Hematopoietic multipotent progenitor cell treated with erythropoietin and hydrocortisone succinate and interleukin-3 and kit ligand, for 4 days (in vitro differentiated cells): ENCODE measurements around the gene CCDC69.
"Not testable (repeated sequence)": the region's sequence is repeated elsewhere in the genome, so short reads cannot be mapped to it uniquely, and the experiment has no call there.

Experiments used
- DNase-seq: peaks from one replicate; pipeline ENCODE4 v3.0.0-alpha.2; 2015

Gene CCDC69

DNA sequence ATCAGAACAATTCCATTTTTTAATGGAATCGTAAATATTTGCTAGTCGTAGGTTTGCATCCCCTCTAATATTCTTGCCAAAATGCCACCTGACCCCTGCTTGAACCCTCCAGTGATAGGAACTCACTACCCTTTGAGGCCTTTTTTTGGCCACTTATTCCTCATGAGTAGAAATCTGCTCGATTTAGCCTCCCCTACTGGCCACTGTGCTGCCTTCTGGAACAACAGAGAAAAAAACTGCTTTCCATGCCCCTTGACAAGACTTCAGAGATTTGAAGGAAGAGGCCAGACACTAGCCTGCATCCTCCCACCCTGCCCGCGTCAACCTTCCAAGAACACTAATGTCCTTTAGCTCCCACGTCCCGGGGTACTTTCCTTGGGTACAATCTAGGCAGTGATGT lies 4.1 kb downstream of the CCDC69 start:
- DNase-seq: peak; percentile 43

DNA sequence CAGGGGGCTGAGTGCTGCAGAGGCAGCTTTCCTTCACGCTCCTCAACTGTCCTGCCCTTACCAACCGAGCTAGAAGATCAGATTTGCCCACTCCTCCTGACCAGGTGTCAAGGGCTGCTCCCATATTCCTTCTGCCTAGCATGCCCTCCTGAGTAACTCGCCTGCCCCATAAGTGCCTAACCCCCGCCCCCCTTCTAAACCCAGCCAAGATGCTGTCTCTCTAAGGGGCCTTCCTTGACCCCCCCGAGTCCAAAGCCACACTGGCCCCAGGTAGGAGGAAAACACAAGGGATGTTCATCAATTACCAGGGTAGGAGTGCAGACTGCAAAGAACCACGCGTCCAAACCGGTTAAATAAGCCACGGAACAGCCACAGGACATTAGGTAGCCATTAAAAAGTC lies 4.8 kb downstream of the CCDC69 start:
- DNase-seq: no peak

DNA sequence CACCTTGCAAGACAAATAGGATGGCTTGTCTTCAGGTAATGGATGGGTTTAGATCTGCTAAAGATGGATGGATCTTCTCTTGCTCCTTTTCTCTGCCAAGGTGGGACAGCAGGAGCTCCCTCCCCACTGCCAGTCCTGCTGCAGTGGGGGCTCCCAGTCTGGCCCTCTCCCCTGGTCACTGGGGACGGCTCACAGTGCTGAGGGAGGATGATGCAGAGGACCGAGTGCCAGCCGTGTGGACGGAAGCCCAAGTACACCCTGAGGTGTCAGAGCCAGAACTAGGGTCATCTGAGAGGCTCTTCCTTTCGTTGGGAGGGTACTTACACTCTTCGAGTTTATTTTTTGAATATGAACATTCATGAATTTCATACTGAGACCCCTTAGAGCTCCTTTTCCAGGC lies 5.7 kb downstream of the CCDC69 start:
- no peak for DNase-seq

DNA sequence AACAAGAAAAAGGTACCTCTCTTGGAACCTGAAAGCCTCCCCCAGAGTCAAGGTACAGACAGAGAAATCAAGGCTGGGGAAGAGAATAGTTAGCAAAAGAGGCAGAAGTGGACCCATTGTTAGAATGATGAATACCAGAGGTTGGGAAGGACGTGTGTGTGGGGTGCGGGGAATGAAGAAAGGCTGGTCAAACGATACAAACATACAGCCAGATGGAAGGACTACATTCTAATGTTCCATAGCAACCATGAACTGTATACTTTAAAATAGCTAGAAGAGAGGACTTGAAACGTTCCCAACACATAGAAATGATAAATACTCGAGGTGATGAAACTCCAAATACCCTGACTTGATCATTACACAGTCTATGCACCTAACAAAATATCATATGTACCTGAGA lies 7.1 kb downstream of the CCDC69 start:
- no peak for DNase-seq

DNA sequence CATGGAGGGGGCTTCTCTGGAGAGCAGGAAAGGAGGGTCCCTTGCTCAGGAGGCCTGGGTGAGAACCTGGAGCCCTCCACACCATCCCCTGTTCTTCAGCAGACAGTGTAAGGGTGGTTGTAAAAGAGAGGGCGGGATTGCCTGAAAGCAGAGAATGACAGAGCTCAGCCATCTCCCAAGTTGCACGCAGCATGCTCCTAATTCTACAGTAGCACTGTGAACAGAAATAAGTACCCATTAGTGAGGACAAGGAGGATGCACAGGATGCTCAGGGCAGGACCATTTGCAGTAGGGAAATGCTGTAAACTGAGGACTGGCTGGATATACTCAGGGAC lies 8.4 kb downstream of the CCDC69 start:
- DNase-seq: no peak

DNA sequence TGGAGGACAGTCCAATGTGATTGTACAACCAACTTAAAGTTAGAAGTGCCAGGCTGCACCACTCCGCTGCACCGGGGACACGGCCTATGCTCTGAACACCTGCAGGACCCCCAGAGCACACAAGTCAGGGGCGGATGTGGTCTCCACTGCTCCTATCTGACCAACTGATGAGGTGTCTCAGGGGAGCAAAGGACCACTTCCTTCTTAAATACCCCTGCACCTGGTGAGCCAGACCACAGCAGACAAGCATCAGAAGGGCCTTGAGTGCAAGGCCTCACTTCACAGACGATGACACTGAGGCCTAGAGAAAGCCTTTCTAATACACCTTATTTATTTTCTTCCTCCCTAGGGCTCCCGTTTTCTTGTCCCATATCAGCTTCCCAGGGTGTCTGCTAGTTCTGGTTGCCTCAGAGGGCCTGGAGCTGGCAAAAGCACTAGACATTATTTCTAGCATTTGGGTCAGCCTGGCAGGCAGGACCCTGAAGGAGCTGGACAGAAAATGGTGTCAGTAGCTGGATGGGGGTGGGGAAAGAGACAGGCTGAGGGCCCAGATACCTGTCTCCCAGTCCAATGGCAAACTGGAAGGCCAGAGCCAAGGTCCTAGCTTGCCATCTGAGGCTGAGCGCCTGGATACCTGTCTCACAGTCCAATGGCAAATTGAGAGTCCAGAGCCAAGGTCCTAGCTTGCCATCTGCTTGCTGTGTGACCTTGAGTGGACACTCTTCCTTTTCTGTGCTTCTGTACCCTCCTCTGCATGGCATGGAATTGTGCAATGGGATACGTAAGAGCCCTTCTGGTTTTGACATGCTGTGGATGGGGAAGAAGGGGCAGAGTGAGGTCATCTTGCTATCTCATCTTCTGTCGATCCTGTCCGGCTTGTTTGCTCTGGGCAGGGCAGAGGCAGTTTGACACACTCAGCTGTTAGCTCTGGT lies 9.0 kb downstream of the CCDC69 start:
- DNase-seq: peak; percentile 79

DNA sequence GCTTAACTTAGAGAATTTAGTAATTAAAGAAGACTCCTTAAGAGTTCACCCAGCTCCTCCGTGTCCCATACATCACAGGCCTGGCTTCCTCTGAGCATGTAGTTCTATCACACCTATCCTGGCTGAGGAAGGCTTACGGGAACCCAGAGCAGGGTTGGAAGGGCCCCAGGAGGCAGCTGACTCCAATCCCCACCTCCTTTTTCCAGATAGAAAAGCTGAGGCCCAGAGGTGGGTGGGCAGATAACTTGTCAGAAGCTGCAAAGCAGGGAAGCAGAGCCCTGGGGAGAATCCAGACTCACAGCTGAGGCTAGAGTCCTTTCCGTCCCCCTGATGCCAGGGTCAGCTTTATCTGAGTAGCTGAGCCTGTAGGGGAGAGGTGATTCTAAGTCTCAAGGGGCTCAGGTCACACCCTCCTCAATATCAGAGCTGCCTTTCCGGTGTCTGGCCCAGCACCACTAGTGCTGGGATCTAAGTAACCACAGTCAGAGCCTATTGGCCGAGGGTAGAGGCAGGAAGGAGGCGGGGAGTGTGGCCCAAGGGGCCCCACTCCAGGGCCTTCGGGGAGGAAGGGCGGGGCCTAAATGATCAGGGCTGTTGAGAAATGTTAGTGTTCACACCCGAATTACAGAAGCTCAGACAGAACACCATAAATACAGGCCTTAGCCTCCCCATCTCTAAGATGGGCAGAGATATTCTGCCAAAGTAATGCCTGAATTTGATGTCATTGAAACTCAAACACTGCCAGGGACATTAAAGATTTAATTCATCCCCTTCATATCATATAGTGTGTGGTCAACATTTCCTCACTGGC lies 9.9 kb downstream of the CCDC69 start:
- peak; percentile 99 for DNase-seq

DNA sequence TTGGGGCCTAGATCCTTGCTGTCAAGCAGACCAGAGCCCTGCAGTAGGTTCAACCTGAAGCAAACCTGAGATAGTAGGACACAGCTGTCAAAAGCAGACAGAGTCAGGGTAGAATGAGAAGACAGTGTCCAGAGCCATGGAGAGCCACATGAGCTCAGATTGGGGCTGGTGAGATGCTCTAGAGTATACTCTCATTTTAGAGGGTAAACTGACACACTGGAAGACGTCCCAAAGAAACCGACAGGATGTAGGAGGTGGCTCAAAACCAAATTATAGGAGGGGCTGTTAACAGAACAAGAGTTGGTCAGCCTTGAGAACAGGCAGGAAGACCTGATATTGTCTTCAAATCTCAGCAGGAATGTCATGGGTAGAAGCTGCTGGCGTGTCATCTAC lies 11.5 kb downstream of the CCDC69 start:
- DNase-seq: no peak

DNA sequence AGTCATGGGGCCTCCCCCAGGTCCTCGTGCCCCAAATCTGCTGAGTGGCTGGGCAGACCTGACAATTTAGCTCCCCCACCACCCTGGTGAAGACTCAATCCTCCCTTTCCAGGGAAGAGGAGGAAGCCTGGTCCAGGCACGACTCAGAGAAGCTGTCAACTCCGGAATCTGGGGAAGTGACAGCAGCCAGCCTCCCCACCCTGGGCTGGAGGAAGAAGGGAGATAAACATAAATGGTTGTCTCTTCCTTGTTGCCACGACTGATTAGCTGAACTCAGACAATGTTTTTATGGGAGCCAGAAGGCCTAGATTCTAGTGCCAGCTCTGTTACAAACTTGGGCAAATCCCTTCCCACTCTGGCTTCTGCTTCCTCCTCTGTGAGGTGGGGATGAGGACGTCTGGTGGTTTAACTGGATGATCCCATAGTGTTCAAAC lies 15.4 kb downstream of the CCDC69 start:
- DNase-seq: peak; percentile 55

DNA sequence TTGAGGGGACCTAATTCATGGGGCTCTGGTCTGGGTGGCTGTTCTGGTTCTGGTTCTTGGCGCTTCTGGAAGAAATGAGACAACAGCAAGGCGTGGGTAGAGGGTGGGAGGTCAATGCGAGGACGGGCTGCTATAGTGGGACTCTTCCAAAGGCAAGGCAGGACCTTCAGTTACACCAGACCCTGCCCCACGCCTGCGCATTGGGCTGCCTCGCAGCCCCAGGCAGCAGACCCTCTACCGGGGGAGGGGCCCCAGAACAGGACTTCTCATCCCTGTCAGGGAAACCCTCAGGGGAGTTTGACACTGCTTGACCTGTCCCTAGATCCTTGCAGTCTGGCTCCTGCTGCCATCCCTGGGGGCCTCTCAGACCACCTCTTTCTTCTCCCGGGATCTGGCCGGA lies 18.5 kb downstream of the CCDC69 start:
- DNase-seq: no peak

DNA sequence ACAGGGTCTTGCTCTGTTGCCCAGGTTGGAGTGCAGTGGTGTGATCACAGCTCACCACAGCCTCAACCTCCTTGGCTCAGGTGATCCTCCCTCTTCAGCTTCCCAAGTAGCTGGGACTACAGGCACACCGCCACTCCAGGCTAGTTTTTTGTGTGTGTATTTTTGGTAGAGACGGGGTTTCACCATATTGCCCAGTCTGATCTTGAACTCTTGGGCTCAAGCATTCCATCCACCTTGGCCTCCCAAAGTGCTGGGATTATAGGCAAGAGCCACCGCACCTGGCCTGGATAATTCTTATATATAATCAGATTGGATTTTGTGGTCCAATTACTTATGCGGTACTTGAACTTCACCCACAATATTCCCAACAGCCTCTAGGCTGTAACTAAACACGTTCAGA lies 19.8 kb downstream of the CCDC69 start:
- no peak for DNase-seq

DNA sequence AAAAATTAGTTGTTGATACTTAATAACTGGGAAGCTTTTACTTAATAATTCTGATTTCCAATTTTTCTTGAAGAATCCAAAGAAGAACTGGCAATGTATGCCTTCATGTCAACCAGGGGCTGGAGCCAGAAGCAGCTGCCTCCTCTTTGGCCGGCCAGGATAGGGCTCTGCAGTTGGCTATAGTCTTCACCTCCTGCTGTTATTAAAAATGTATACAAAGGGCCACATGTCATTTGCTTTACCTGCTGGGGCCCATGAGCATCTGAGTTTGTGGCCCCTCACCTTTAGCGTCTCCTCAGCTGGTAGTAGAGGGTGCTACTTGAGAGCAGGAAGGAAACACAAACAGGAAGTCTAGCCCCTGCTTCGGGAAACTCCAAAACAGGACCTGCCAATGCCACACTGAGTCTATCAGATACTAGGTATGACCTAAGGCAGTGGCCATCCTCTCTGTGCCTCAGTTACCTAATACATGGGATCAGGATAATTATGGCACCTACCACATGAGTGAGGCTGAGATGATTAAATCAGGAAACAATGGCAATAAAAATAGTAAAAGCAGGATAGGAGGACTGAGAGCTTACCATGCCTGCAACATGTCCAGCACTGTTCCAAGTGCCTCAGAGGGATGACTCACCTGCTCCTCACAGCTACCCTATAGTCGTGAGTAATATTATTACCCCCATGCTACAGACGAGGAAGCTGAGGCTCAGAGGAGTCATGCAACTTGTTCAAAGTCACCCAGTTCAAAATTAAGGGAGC lies 21.3 kb downstream of the CCDC69 start:
- DNase-seq: no peak

DNA sequence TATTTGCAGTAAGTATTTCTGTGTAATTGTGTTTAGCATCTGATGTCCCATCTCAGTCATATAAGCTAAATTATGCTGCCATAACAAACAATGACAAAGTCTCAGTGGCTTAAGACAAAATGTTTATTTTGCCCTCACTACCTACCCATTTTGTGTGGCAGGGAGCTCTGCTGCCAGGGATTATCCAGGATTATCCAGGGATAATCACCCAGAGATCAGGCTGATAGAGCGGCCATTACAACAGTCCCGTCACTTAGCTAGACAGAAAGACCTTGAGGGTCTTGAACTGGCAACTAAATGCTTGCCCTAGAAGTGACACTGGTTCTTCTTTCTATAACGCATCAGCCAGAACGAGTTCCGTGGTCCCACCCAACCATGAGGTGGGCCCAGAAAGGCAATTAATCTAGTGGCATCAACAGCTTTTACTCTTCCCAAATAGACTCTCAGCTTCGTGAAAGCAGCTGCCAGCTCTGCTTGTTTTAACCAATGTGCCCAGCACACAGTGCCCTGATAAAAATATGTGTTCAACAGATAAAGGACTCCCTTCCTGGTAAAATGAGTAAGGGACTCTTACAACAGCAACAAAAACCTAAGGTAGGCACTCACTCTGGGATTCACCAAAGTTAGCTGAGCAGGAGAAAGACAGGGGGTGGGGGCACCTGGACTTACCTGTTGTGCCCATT lies 22.8 kb downstream of the CCDC69 start:
- DNase-seq: peak; percentile 90

DNA sequence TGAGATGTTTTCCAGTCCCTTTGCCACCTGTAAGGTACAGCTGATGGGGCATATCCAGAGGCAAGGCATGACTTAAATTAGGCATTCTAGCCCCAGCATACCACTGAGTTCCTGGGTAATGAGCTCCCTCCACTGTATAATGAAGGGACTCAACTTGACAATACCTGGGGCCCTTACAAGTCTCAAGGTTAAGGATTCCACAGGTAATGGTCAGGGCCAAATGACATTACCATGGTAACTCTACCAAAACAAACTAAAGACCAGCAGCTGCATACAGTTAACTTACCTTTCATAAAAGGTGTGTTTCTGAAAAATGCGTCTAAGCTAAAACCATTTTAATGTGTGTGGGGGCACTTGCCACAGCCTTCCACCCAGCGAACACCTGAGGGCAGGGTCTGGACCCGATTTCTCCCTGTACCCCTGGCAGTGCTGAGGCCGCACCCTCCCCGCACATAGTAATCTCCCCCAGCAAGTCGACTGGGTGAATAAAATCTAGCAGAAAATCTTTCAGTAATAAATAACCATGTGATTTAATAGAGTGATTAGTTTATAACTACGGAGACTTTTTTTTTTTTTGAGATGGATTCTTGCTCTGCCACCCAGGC lies 24.2 kb downstream of the CCDC69 start:
- DNase-seq: no peak

DNA sequence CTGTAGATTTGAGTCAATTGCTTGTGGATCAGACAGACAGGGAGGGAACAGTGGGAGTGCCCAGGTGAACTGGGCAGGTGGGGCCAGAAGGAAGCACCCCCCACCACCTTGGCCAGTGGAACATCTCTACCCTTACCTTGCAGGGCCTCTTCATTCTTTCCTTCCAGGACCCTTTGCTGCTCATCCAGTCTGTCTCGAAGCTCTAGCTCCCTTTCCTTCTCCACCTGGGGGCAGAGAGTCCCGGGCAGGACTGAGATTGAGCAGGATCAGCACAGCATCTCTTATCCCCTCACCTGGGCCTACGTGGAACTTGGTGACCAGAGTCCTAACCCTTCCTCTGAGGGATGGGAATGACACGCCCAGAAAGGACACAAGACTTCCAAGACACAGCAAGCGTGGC lies 25.0 kb downstream of the CCDC69 start:
- no peak for DNase-seq

DNA sequence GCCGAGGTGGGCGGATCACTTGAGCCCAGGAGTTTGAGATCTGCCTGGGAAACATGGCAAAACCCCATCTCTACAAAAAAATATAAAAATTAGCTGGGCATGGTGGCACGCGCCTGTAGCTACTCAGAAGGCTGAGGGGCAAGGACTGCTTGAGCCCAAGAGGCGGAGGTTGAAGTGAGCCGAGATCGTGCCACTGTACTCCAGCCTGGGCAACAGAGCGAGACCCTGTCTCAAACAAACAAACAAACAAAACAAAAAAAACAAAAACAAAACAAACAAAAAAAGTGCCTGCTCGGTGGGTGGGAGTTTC lies 26.6 kb downstream of the CCDC69 start:
- not testable (repeated sequence) for DNase-seq

DNA sequence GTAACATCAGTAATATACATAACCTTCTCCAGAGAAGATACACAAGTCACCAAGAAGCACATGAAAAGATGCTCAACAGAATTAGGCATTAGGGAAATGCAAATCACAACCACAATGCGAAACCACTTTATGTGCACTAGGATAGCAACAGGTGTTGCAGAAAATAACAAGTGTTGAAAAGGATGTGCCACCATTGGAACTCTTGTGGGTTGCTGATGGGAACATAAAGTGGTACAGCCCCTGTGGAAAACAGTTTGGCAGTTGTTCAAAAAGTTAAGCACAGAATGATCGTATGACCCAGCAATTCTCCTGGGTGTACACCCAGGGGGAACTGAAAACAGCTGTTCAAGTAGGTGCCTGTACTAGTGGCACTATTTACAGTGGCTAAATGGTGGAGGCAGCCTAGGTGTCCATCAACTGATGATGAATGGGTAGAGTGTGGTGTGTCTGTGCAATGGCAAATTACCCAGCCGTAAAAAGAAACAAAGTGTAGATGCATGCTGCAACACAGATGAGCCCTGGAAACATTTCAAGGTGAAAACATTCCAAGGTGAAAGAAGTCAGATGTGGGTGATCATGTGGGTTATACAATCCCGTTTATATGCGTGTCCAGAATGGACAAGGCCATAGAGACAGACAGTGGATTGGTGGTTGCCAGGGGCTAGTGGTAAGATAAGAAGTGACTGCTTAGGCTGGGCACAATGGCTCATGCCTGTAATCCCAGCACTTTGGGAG lies 27.2 kb downstream of the CCDC69 start:
- DNase-seq: peak; percentile 38

DNA sequence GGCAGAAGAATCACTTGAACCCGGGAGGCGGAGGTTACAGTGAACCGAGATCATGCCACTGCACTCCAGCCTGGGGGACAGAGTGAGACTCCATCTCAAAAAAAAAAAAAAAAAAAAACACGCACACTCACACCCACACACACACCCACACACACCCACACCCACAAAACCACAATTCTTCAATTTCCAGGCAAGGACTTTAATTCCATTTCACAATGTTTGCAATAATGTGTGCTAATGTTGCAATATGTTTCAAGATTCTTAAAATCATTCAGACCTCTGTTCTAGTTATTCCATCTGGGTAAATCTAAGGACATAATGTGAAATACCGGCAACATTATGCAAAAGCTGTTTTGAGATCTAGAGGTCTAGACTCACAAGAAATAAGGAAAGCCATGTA lies 28.3 kb downstream of the CCDC69 start:
- DNase-seq: peak; percentile 72

DNA sequence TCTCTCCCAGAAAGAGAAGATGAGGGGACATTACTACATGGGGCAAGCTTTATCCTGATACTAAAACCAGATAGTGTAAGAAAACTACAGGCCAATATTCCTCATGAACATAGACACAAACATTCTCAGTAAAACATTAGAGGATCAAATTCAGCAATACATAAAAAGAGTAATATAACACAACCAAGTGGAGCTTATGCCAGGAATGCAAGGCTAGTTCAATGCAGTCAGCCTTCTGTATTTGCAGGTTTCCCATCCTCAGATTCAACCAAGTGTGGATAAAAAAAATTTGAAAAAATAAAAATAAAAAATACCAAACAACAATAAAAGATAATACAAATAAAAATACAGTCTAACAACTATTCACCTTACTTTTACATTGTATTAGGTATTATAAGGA lies 31.3 kb downstream of the CCDC69 start:
- no peak for DNase-seq

DNA sequence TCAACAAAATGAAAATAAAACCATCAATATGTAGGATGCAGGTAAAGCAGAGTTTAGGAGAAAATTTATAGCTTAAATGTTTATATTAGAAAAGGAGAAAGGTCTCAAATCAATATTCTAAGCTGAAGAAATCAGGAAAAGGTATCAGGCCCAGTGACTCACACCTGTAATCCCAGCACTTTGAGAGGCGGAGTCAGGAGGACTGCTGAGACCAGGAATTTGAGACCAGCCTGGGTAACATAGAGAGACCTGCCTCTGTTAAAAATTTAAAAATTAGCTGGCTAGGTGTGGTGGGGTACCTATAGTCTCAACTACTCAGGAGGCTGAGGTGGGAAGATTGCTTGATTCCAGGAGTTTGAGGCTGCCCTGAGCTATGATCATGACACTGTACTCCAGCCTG lies 32.2 kb downstream of the CCDC69 start:
- DNase-seq: no peak

DNA sequence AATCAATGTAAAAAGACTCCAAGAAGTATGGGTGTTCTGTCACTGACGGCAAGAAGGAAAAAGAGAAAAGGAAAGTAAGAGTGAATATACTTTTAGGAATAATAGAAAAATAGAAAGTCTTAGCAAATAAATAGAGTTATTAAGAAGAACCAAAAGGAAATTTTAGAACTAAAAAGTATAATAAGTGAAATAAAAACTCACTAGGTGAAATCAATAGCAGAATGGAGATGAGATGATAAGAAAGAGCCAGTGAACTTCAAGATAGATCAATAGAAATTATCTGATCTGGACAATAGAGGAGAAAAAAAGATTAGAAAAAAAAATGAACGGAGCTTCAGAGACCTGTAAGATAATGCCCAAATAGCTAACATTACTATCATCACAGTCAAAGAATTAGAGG lies 34.7 kb downstream of the CCDC69 start:
- DNase-seq: no peak

DNA sequence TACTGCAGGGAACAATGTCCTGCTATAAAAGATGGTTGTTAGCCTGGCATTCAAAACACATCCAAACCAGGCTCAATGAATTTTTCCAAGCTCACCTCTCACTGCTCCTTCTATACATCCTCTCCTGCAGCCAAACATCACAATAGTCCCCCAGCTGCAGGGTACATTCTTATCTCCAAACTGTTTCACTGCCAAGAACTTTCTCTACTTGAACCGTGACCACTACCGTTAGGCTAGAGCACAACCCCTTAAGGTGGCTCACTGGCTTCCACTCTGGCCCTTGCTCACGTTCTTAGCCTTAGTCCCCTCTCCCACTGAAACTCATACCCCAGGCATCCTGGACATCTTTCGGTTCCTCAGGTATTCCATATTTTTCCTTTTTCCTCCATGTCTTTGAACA lies 37.4 kb downstream of the CCDC69 start:
- DNase-seq: peak; percentile 19
